CD4-positive, alpha-beta T cell treated with Interferon gamma for 1 hour (primary cell): Measurements from ENCODE around the gene KIRREL1.

Source experiments
- DNase-seq: peaks from one replicate; pipeline ENCODE4 v3.0.0-alpha.2; 2020

KIRREL1 gene

GRCh38 chr1:158037008-158037865 is 43.8 kb downstream of the KIRREL1 start:
- DNase-seq, result no peak

DNA sequence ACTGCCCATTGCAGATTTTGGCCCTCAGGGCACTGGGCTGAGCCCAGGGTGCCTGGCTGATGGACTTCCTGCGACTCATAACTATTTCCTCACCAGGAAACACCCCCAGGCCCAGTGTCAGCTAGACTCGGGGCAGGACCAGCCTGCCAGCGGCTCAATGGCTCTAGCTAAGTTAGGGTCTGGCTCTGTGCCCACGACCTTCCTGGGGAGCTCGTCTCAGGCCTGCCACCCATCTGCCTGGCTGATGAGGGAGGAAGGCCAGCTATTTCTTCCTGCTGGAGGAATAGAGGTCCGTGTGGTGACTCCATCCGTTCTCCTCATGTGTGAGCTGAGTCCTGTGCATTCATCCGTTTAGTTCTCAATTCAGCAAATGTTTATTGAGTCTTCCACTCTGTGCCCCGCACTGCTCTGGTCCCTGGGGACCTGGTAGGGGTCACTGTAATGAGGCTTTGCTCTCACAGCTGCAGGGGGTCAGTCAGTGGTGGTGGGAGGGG is 44.5 kb downstream of the KIRREL1 start:
- DNase-seq, result no peak

DNA sequence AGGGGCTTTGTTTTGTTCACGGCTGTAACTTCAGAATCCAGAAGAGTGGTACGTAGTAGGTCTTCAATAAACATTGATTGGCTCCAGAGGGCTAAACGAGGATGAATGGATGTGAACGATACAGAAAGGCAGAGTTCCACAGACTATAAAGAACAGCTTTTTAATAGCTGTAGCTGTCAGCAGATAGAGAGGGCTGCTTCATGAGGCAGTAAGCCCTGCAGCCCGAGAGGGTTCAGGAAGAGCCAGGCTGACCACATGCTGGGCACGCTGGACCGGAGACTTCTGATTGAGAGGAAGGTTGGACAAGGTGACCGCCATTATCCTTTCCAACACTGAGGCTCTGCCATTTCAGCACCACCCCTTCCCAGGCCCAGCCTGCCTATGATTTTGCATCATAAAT is 45.3 kb downstream of the KIRREL1 start:
- DNase-seq, result no peak

DNA sequence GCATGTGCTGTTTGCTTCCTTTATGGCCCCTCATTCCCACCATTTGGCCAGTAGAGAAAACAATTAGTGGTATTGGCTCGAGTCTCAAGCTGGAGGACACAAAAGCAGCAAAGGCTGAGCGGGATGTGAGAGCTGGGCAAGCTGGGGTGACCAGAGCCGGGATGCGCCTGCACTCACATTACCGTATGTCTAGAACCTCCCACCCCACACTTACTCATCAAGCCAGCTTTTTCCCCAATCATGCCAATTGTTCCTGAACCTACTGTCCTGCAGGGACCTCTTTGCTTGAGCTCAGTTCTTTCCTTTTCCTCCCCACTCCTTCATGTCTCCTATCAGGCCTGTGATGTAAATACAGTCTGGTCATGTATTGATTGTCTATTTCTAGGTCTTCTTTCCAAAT is 45.9 kb downstream of the KIRREL1 start:
- no peak for DNase-seq

GRCh38 chr1:158040323-158040722 is 46.9 kb downstream of the KIRREL1 start:
- DNase-seq, result no peak

- DNase-seq, result no peak
Observed at GRCh38 chr1:158043232-158043631, 49.8 kb downstream of the KIRREL1 start.

DNA sequence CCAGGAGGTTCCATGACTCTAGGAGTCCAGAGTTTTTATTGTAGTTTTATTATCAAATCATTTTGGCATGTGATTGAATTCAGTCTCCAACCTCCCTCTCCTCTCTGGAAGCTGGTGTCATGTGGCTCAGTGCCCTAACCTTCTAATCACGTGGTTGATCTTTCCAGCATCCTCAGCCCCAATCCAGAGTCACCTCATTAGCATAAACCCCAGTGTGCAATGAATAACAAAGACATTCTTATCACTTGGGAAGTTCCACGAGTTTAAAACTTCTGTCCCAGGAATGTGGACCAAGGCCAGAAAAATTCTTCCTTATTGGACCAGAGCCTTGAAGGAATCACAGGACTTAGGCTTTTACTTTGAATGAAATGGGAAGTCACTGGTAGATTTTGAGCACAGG is 52.2 kb downstream of the KIRREL1 start:
- DNase-seq, result no peak

- DNase-seq, result no peak
Observed at GRCh38 chr1:158046715-158047510, 53.5 kb downstream of the KIRREL1 start.

DNA sequence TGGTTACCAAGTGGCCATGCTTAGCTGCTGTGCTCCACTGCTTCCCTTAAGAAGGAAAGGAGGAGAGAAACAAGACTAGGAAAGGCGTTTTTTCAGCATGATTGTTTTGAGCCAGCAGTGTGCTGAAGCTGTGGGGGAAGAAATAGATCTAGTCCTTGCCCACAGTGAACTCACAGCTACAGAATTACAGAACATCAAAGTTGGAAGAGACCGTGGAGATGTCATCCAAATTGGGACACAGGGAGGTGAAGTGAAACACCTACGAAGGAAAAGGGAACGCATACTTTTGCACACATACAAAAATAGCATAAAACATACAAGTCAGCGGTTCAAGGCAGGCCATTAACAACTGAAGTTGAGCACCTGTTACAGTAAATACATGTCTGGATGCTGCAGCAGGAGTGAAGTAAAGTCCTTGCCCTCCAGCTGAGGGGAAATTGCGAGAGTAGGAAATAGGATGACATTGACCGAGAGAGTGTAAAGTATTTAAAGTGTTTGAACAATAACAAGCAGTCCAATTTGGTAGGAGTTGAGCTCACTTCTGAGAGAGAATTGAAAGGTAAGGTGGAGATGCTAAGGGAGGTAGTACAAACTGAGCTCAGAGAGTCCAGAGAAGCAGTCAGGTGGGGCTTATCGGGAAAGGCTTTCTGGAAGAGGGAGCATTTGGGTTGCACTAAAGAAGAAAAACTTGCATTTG is 55.1 kb downstream of the KIRREL1 start:
- no peak for DNase-seq

DNA sequence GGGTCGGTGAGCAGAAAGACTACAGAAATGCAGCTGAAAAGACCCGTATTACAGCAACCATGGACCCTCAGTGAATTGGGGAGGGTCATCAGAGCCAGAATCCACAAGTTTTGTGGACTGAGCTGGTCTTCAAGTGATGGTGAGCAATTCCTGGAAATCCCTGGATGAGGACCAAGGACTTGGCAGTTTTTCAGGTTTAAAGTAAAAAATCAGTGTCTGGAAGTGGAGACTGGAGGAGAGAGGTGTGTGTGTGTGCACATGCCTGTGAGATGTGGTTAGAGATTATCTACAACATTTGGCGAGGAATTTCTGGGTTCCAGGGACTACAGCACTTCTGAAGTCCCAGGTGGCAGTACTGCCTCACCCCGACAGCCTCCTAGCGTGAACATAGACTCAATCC is 56.4 kb downstream of the KIRREL1 start:
- no peak for DNase-seq

DNA sequence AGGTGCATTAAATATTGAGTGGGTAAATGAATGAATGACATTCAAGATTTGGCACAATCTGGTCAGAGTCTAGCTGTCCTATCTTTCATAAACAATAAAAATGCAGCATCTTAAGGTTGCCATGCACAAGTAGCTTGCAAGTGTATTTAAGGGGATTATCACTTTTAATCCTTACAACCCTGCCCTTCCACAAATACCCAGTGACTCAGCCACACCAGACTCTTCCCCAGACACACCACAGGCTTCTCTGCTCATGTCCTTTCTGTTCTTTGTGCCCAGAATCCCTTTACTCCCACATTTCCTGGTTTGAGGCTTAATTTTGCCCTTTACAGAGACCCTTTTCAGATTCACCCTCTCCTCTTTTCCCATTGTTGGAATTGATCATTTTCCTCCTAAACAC is 59.8 kb downstream of the KIRREL1 start:
- DNase-seq, result no peak

DNA sequence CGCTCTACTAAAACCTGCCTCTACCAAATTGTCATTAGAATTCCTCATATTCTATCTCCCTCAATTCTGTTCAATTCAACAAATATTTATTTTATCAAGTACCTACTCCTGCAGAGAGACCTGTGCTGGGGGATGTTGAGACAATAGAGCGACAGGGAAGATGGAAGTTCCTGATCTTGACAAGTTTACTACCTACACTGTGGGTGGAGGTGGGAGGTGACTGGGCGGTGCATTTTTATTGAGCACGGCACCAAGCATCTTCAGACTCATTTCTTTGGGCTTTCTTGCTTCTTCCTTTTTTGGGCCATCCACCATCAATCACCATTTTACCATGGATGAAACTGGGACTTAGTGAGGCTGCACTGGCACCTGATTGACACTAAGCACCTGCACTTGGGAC is 61.3 kb downstream of the KIRREL1 start:
- DNase-seq, result no peak

DNA sequence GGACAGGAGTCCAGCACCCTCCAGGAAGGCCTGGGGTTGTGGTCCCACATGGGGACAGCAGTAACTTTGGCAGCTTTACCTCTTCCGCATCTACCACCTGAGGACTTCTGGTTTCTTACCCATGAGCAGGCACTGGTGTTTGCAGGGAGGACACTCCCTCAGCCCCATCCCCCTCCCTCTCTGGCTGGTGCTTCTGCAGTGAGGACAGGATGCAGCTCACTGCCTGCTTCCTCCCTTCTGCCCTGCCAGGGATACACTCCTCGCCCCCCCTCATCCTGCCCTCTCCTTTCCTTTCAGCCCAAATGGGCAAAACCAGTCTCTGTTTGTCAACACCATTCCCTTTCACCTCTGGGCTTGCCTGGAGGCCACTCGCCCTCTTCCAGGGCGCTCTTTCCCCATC is 62.4 kb downstream of the KIRREL1 start:
- DNase-seq, result no peak

DNA sequence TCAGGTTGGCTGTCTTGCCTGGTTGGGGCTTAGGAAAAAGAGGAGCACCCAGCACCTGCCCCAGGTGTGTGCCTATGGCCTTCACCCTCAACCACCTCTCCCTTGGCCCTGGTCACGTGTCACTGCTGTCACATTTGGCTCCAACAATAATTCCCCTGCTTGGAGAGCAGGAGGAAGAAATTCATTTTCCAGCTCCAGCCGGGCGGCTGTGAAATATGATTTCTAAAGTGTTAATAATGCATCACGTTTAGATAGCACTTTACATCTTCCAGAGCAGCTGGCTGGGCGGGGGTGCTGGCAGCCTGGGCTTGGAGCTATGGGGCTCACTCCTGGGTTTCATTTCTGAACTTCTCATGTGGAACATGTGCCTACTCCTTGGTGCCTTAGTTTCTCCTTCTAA is 63.1 kb downstream of the KIRREL1 start:
- no peak for DNase-seq

DNA sequence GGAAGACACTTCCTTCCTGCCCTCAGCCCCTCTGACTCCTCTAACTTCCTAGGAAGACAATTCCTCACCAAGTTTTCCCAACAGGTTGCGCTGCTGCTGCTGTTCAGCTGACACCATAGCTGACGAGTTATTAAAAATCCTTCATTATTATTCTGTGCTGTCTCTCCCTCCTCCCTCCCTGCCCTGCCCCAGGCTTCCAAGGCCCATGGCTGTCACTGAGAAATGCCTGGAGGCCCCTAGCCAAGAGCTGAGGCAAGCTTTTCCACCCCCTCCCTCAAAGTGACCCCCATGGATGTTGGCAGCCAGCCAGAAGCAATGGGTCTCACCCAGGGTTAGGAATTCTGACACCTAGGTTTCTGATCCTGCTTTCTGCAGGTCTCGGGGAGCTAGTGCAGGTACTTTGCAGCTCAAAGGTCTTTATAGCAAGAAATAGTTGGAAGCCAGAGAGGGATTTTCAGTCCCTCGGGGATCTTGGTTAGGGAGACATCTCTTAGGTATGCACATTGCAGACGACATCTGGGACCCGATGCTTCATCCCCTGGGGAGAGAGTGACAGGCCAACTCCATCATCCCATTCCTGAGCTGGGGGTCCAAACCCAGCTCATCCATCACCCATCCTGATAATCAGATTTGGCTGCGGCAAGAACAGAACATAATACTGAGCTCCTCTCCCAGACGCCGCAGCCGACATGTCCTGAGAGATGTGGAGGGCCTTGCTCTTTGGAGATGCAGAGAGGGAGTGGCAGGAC is 65.0 kb downstream of the KIRREL1 start:
- DNase-seq, result no peak

DNA sequence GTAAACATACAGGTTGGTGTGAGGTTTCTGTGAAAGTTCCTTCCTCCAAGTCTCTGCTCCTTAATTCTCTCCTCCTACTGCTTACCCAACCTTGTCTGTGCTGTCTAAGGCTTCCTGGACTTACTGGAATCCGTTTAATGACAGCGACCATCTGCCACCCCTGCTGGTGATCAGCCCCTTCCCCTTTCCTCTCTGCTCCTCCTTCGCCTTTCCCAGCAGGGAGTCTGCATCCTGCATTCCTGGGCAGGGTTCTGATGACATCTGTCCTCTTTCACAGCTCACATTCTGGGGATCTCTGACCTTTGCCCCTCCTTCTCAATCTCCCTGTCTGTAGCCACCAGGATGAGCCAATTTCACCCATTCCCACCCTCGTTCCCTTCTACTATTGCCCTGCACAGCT is 66.5 kb downstream of the KIRREL1 start:
- DNase-seq, result no peak

- no peak for DNase-seq
Observed at GRCh38 chr1:158062174-158062573, 68.7 kb downstream of the KIRREL1 start.

GRCh38 chr1:158067662-158068061 is 74.2 kb downstream of the KIRREL1 start:
- no peak for DNase-seq

DNA sequence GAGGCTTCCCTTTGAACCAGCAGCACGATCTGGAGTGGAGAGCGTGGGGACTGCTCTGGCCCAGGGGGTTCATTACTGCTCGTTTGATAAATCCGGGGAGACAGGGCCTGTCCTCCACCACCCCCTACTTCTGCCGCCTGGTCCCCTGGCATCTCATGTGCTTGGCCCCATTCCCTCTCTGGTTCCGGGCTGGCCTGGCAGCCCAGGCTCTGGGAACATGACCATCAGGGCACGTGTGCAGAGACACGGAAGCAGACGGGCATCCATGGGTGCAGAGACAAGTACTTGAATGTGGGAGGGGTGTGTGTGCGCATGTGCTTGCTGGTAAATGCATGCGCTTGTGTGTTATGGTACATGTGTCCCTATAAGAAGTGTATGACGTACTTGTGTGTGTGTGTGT is 75.5 kb downstream of the KIRREL1 start:
- DNase-seq, result no peak

- no peak for DNase-seq
Observed at GRCh38 chr1:158071138-158071537, 77.7 kb downstream of the KIRREL1 start.

DNA sequence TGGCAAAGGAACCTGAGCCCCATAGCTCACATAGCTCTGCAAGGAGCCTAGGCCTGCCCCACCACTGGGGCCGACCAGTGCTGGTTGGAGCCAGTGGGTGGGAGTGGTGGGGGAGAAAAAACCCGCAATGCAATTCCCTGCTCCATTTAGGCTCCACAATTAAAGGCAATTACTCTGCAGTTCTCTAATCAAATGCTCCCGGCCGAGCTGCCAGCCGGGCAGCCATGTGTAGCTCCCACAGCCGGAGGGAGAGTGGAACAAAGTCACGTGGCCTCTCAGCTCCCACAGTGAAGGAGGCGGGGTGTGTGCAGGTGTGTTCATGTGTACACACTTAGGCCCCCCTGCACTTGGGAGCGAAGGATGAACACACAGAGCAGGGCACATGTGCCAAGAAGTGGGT is 81.6 kb downstream of the KIRREL1 start:
- no peak for DNase-seq

- no peak for DNase-seq
Observed at GRCh38 chr1:158076441-158076840, 83.0 kb downstream of the KIRREL1 start.
